SK-N-SH (cell line): ENCODE results near the gene TMTC2.

ENCODE experiments used
- CHD2 ChIP-seq: fragments of 150-350 bp; IDR thresholded peaks from 2 replicates; pipeline ENCODE4 v1.6.1; 2018; ENCODE audit warnings: low read length; ENCODE audit not compliant: partially characterized antibody
- EZH2phosphoT487 ChIP-seq: fragments of 200-600 bp; sonication (generic); IDR thresholded peaks from 2 replicates; pipeline ENCODE4 v1.6.1; 2017; ENCODE audit warnings: low read depth, mixed run types, mild to moderate bottlenecking, antibody characterized with exemption, moderate library complexity, borderline replicate concordance
- NFIC ChIP-seq: IDR thresholded peaks from 2 replicates; pipeline ENCODE4 v1.4.0; 2012; ENCODE audit warnings: borderline replicate concordance
- POLR2AphosphoS5 ChIP-seq: IDR thresholded peaks from 2 replicates; pipeline ENCODE4 v1.6.1; 2012; ENCODE audit warnings: low read depth, low read length
- TF ChIP-seq, protein P1 (sequence below): fragments of 200-600 bp; sonication (generic); IDR thresholded peaks from 2 replicates; pipeline ENCODE4 v1.6.1; 2017; ENCODE audit warnings: antibody characterized with exemption, mild to moderate bottlenecking, moderate library complexity
- TF ChIP-seq, protein P2 (sequence below): IDR thresholded peaks from 2 replicates; pipeline ENCODE4 v1.6.1; 2012; ENCODE audit warnings: mild to moderate bottlenecking, low read depth, low read length, moderate library complexity

DNA sequence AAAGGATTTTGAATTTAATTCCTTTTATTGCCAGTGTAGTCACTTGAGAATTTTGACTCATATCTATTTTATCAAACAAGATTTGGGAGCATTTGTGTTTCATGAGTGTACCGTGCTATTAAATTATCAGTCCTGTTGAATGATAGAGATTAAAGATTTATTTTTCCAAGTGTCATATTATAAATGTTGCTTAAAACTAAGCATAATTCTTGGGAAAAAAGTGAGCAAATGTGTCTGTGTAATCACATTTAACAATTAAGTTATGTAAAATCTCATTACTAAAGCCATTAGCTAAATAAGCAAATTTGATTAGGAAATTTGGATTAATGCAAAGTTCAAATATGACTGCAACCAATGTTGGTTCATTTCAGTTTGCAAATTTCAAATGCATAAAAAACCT is 266.7 kb downstream of the TMTC2 start:
- TF ChIP-seq, protein P1, sequence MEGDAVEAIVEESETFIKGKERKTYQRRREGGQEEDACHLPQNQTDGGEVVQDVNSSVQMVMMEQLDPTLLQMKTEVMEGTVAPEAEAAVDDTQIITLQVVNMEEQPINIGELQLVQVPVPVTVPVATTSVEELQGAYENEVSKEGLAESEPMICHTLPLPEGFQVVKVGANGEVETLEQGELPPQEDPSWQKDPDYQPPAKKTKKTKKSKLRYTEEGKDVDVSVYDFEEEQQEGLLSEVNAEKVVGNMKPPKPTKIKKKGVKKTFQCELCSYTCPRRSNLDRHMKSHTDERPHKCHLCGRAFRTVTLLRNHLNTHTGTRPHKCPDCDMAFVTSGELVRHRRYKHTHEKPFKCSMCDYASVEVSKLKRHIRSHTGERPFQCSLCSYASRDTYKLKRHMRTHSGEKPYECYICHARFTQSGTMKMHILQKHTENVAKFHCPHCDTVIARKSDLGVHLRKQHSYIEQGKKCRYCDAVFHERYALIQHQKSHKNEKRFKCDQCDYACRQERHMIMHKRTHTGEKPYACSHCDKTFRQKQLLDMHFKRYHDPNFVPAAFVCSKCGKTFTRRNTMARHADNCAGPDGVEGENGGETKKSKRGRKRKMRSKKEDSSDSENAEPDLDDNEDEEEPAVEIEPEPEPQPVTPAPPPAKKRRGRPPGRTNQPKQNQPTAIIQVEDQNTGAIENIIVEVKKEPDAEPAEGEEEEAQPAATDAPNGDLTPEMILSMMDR, result no peak
- TF ChIP-seq EZH2phosphoT487 (no peak), POLR2AphosphoS5 (no peak), NFIC (no peak), CHD2 (no peak)
- TF ChIP-seq, protein P2, sequence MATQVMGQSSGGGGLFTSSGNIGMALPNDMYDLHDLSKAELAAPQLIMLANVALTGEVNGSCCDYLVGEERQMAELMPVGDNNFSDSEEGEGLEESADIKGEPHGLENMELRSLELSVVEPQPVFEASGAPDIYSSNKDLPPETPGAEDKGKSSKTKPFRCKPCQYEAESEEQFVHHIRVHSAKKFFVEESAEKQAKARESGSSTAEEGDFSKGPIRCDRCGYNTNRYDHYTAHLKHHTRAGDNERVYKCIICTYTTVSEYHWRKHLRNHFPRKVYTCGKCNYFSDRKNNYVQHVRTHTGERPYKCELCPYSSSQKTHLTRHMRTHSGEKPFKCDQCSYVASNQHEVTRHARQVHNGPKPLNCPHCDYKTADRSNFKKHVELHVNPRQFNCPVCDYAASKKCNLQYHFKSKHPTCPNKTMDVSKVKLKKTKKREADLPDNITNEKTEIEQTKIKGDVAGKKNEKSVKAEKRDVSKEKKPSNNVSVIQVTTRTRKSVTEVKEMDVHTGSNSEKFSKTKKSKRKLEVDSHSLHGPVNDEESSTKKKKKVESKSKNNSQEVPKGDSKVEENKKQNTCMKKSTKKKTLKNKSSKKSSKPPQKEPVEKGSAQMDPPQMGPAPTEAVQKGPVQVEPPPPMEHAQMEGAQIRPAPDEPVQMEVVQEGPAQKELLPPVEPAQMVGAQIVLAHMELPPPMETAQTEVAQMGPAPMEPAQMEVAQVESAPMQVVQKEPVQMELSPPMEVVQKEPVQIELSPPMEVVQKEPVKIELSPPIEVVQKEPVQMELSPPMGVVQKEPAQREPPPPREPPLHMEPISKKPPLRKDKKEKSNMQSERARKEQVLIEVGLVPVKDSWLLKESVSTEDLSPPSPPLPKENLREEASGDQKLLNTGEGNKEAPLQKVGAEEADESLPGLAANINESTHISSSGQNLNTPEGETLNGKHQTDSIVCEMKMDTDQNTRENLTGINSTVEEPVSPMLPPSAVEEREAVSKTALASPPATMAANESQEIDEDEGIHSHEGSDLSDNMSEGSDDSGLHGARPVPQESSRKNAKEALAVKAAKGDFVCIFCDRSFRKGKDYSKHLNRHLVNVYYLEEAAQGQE, result no peak
